OCI-LY7 (cell line): ENCODE results near the gene SCARB1. TPM values are rescaled to one million over a fixed set of nuclear protein-coding genes. Genes with fewer than 3 reads are reported as not detected.

Experiments used
- BruUV-seq: library from RNA; stranded (reverse); fragments of 400-500 nt; replicated peaks from 2 replicates; lab custom pipeline; 2021; lab: Mats Ljungman, UMichigan
- CTCF ChIA-PET: fragments of 300-600 bp; sonication (Branson Sonifier 250); formaldehyde crosslinking; loops from one replicate; lab custom pipeline; 2022; ENCODE audit warnings: antibody characterized with exemption; ENCODE audit not compliant: unreplicated experiment; lab: Charles Lee
- POLR2A ChIA-PET: fragments of 300-600 bp; sonication (Branson Sonifier 250); formaldehyde crosslinking; loops from one replicate; lab custom pipeline; 2022; ENCODE audit warnings: antibody characterized with exemption; lab: Charles Lee
- DNase-seq: peaks from one replicate; pipeline ENCODE4 v3.0.0-alpha.2; 2015; ENCODE audit warnings: low spot score
- H2AFZ ChIP-seq: fragments of 200-600 bp; sonication (generic), shearing (Covaris generic); 2 replicates; pipeline ENCODE4 v1.6.1; 2014; ENCODE audit warnings: mild to moderate bottlenecking, antibody characterized with exemption, low read length, moderate library complexity
- H3K27ac ChIP-seq: fragments of 200-600 bp; sonication (generic); 2 replicates; pipeline ENCODE4 v1.5.1; 2014; ENCODE audit warnings: mixed run types, low read depth, mild to moderate bottlenecking, moderate library complexity, low read length, inconsistent platforms; ENCODE audit not compliant: poor library complexity, severe bottlenecking
- H3K36me3 ChIP-seq: fragments of 200-600 bp; sonication (generic); 2 replicates; pipeline ENCODE4 v1.6.1; 2014; ENCODE audit warnings: mild to moderate bottlenecking, antibody characterized with exemption, low read length, moderate library complexity, mixed read lengths; ENCODE audit not compliant: insufficient read depth
- H3K4me1 ChIP-seq: fragments of 200-600 bp; sonication (generic); 2 replicates; pipeline ENCODE4 v1.5.1; 2014; ENCODE audit warnings: mild to moderate bottlenecking, low read length; ENCODE audit not compliant: insufficient read depth, poor library complexity, severe bottlenecking
- H3K4me2 ChIP-seq: fragments of 200-600 bp; sonication (generic); 2 replicates; pipeline ENCODE4 v1.6.1; 2014; ENCODE audit warnings: mild to moderate bottlenecking, low read length
- H3K4me3 ChIP-seq: fragments of 200-600 bp; sonication (generic); 2 replicates; pipeline ENCODE4 v1.5.1; 2014; ENCODE audit warnings: mild to moderate bottlenecking, low read depth, low read length; ENCODE audit not compliant: poor library complexity, severe bottlenecking
- H3K79me2 ChIP-seq: fragments of 200-600 bp; sonication (generic); 2 replicates; pipeline ENCODE4 v1.6.1; 2016; ENCODE audit warnings: low read depth, mild to moderate bottlenecking, low read length, moderate library complexity, mixed read lengths; ENCODE audit not compliant: insufficient read depth
- H3K9me2 ChIP-seq: fragments of 200-600 bp; sonication (generic); 2 replicates; pipeline ENCODE4 v1.6.1; 2016; ENCODE audit warnings: mild to moderate bottlenecking, low read length, mixed read lengths; ENCODE audit not compliant: insufficient read depth
- H3K9me3 ChIP-seq: fragments of 200-600 bp; sonication (generic); 2 replicates; pipeline ENCODE4 v1.6.1; 2014; ENCODE audit warnings: mild to moderate bottlenecking, mixed run types, low read length, mixed read lengths
- H4K20me1 ChIP-seq: fragments of 200-600 bp; sonication (generic); 2 replicates; pipeline ENCODE4 v1.6.1; 2014; ENCODE audit warnings: mild to moderate bottlenecking, antibody characterized with exemption, low read length, moderate library complexity, mixed read lengths; ENCODE audit not compliant: insufficient read depth
- CTCF ChIP-seq: fragments of 200-600 bp; sonication (generic); conservative IDR thresholded peaks from 2 replicates; pipeline ENCODE4 v1.5.1; 2014; ENCODE audit warnings: mild to moderate bottlenecking, antibody characterized with exemption, low read length, moderate library complexity, mixed read lengths
- EZH2phosphoT487 ChIP-seq: fragments of 200-600 bp; sonication (generic); IDR thresholded peaks from 2 replicates; pipeline ENCODE4 v1.6.1; 2018; ENCODE audit warnings: low read depth, borderline replicate concordance, mild to moderate bottlenecking, mixed run types, antibody characterized with exemption, low read length, moderate library complexity, mixed read lengths
- intact Hi-C: fragments of 100-400 bp; cut with micrococcal nuclease; formaldehyde crosslinking; loops from one replicate; pipeline ENCODE4 v1.10.0; 2022; ENCODE audit not compliant: unreplicated experiment
- total RNA-seq, 2 experiments: library from RNA; depleted of rRNA in 1 of 2; stranded (reverse); fragments of >200 nt in 1 of 2; shearing (Covaris generic) in 1 of 2; gene quantifications; 2 replicates each; pipeline ENCODE4 v1.2.3, GENCODE V29; 2014 to 2022

The SCARB1 gene
- total RNA-seq, 2 experiments from 2014 or later = 42.9 to 112 TPM

GRCh38 chr12:124853781-124854636 lies 9.7 kb downstream of the SCARB1 start:
- DNase-seq = no peak
- no peaks in the 10 kb centered on the region for H3K9me2 ChIP-seq
- intact Hi-C loops = no loop called here
- H3K4me1 ChIP-seq = peaks cover 20% of the 10 kb centered on the region
- H3K79me2 ChIP-seq = peaks cover 24% of the 10 kb centered on the region
- H3K27ac ChIP-seq = no peak overlapping the region
- H3K36me3 ChIP-seq = peaks cover 59% of the 10 kb centered on the region
- H3K9me3 ChIP-seq = no peaks in the 10 kb centered on the region
- H3K4me2 ChIP-seq = no peak overlapping the region
- no peak for TF ChIP-seq EZH2phosphoT487
- TF ChIP-seq CTCF = no peak
- H2AFZ ChIP-seq = no peak overlapping the region
- POLR2A ChIA-PET = interaction anchor here (0.6 kb wide), 1 partner anchor 45 kb away, joined by 3 read pairs; no protein-coding TSS in a partner anchor
- CTCF ChIA-PET = interaction anchor here (0.5 kb wide), 1 partner anchor 28 kb away, joined by 3 read pairs; no protein-coding TSS in a partner anchor
- H3K4me3 ChIP-seq = no peak overlapping the region
- no TSS peak for BruUV-seq
- H4K20me1 ChIP-seq = no peaks in the 10 kb centered on the region

- TF ChIP-seq CTCF = no peak
- TF ChIP-seq EZH2phosphoT487 = no peak
- no peak for DNase-seq
- ChIA-PET CTCF (no interaction called here), POLR2A (interaction anchor here (1.4 kb wide), 1 partner anchor 15 kb away, joined by 3 read pairs; no protein-coding TSS in a partner anchor)
- Histone ChIP-seq H3K4me2 (no peak overlapping the region), H3K4me1 (peaks cover 20% of the 10 kb centered on the region), H3K36me3 (peaks cover 61% of the 10 kb centered on the region), H3K79me2 (peaks cover 24% of the 10 kb centered on the region), H3K4me3 (no peak overlapping the region), H3K9me2 (no peaks in the 10 kb centered on the region), H4K20me1 (no peaks in the 10 kb centered on the region), H2AFZ (no peak overlapping the region), H3K27ac (no peak overlapping the region), H3K9me3 (no peaks in the 10 kb centered on the region)
- intact Hi-C loops = no loop called here
- no TSS peak for BruUV-seq
These were observed 10.7 kb downstream of the SCARB1 start for GRCh38 chr12:124852911-124853427.
